HG02852 (cell line): ENCODE measurements around the gene RPTOR.
"Not testable (repeated sequence)": the region's sequence is repeated elsewhere in the genome, so short reads cannot be mapped to it uniquely, and the experiment has no call there.

Experiments used
- ATAC-seq: cut with Tn5 transposase; IDR thresholded peaks from one replicate; pipeline ENCODE4 v1.9.1; 2021; ENCODE audit warnings: mild to moderate bottlenecking, moderate library complexity; ENCODE audit not compliant: unreplicated experiment

Gene RPTOR

DNA sequence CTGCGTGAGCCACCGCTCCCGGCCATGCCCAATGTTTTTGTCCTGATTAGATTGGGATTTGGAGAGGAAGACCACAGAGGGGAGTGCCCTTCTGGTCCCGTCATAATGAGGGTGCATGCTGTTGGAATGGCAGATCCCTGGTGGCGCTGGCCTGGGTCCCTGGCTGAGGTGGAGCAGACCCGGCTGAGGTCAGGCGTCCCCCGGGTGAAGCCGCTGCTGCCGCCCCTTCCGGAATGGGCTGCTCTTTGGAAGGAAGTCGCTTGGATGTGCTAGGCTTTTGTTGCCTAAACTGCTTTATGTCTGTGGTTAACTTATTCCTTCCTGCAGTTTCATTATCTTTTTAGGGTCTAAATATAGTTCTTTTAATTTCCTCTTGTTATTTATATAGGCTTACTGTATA is 326.7 kb downstream of the RPTOR start:
- ATAC-seq, result no peak

- no peak for ATAC-seq
These were observed 327.4 kb downstream of the RPTOR start for GRCh38 chr17:80872001-80872500.

- no peak for ATAC-seq
These were observed 328.1 kb downstream of the RPTOR start for GRCh38 chr17:80872501-80873306.

- ATAC-seq, result no peak
These were observed 328.8 kb downstream of the RPTOR start for GRCh38 chr17:80873307-80873951.

- ATAC-seq, result no peak
These were observed 330.3 kb downstream of the RPTOR start for GRCh38 chr17:80874866-80875445.

DNA sequence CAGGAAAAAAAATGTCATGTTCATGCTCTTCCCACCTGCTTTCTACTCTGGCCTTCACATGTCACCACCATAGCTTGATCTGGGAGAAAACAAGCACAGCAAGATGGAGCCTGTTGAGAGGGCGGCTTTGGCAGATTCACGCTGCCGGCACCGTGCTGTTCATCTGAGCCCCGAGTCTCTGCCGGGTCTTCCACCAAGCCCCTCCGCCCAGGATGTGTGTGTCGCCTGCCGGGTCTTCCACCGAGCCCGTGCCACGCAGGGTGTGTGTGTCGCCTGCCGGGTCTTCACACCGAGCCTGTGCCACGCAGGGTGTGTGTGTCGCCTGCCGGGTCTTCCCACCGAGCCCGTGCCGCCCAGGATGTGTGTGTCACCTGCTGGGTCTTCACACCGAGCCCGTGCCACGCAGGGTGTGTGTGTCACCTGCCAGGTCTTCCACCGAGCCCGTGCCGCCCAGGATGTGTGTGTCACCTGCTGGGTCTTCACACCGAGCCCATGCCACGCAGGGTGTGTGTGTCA is 330.9 kb downstream of the RPTOR start:
- not testable (repeated sequence) for ATAC-seq

- not testable (repeated sequence) for ATAC-seq
These were observed 331.9 kb downstream of the RPTOR start for GRCh38 chr17:80876456-80876949.

- ATAC-seq, result peak; percentile 90
These were observed 332.5 kb downstream of the RPTOR start for GRCh38 chr17:80876950-80877728.

DNA sequence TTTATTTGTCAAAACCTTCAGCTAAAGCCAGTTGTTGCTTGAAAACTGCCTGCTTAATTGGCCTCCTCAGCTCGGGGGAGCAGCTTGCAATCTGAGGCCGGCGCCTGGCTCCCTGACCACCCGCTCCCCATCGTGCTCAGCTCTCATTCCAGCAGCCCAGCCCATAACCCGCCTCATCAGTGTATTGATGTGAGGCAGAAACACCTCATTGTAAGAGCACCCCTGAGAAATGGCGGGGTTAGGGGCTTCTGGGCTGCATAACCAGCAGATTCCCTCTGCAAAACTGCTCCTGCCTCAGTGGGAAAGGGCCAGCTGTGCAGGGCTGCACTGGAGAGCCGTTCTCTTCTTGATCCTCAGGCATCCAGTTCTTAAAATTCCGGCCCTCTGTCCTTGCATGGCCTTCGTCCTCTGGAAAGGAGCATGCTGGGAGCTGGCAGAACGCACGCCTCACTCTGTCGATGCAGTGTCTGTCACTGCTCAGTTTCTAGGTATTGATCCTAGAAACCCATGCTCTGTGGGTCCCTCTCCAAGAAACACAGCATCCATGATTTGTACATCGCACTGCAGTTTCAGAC is 333.2 kb downstream of the RPTOR start:
- peak; percentile 6 for ATAC-seq

GRCh38 chr17:80878876-80879722 is 334.5 kb downstream of the RPTOR start:
- no peak for ATAC-seq

DNA sequence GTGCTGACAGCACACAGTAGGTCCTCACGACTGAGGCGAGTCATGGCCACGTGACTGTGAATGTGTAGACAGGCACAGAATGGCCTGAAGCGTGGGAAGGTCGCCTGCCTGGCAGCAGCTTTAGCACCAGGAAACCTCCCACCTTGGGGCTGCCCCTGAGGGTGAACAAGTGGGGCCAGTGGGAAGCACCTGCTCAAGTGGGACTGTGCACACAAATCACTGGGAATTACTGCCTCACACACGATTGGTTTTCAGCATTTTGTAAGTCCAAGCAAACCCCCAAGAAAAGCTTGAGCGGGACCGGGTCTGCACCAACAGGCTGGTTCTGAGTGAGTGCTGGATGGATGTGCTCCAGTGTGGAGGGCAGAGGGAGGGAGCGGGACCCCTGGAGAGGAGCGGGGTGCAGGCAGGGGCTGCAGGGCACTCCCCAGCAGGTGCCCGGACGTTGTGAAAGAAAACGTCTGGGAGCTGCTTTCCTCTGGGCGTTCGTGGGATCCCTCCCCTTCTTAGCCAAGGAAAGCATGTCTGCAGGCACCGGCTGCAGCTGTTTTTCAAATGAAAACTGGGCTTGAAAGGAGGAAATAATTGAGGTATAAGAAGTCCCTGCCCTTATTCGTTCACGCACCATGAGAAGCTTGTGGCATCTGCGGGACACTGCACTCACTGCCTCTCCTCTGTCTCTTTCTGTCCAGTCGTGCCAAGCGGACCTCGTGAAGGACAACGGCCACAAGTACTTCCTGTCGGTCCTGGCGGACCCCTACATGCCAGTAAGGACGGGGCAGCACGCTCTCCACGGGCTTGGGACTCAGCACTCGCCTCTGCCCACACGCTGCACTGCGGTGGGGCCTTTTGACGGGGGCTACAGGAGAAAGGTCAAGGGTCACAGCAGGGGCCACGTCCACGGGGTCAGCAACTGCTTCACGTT is 335.3 kb downstream of the RPTOR start:
- ATAC-seq, result no peak

GRCh38 chr17:80880648-80880985 is 336.0 kb downstream of the RPTOR start:
- no peak for ATAC-seq

GRCh38 chr17:80881306-80881705 is 336.7 kb downstream of the RPTOR start:
- no peak for ATAC-seq

DNA sequence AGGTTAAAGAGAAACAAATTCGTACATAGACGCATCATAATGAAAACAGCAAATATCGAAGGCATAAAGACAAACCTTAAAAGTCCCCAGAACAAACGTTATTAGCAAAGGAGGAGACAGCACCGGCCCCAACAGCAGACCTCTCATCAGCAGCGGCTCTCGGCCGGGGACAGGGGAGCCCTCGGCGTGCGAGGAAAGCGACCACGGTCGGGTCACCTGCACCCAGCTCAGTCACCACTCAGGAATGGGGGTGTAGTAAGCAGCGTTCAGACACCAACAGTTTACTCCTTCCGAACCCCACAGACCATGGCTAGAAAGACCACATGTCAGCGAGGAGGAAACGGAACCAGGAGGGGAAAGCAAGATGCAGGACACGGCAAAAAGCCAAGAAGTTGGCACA is 337.7 kb downstream of the RPTOR start:
- no peak for ATAC-seq

- no peak for ATAC-seq
These were observed 338.5 kb downstream of the RPTOR start for GRCh38 chr17:80882926-80883685.

GRCh38 chr17:80883831-80884735 is 339.4 kb downstream of the RPTOR start:
- ATAC-seq, result no peak

DNA sequence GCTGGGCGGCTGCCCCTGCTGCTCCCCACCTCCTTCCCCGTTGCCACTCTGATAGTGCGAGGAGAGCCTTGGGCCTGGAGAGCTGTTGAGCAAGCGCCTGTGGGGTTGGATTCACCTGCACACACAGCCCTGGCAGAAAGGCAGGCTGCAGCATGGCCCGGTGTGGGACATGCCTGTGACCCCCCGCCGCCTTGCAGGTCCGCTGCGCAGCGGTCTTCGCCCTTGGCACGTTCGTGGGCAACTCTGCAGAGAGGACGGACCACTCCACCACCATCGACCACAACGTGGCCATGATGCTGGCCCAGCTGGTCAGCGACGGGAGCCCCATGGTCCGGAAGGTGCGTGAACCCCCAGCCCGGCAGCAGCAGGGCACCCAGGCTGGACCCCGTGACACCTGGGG is 340.2 kb downstream of the RPTOR start:
- no peak for ATAC-seq
